HG02870 (cell line): ENCODE results near the gene DISP2.

Source experiments
- ATAC-seq: cut with Tn5 transposase; IDR thresholded peaks from one replicate; pipeline ENCODE4 v1.9.1; 2021; ENCODE audit warnings: mild to moderate bottlenecking, moderate library complexity; ENCODE audit not compliant: unreplicated experiment

Gene DISP2

DNA sequence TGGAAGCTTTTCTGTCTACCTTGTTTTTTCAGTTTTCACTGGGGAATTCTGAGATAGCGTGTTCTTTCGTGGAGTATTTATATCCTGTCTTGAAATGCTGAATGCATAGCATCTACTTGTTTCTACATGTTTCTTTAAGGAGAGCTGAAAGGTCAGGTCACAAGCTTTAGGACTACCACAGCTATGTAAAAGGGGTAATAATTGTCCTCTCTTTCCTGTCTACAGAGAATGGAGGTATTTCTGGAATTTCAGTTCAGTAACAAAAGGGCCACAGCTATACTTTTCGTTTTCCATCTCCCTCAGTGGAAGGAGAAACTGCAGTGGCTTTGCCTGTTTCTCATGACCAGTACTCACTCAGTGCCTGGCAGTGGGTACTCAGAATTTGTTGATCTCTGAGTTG is 29.8 kb upstream of the DISP2 start:
- no peak for ATAC-seq

DNA sequence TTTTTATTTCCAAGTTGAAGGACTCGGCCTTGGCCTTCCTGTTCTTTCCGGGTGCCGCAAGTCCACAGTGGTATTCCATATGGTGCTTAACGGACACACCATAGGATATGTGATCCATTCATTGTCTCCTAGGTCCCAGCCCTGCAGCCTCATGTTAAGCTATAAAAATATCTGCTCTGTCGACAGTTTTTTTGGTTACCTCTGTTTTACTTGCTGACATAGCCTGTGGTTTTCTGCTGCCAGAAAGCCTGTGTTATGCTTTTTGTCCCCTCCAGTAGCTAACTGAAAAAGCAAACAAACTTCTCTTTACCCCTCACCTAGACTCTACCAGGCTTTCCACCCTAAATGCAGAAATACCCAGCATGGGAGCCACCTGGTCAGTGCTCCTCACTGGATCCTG is 29.3 kb upstream of the DISP2 start:
- ATAC-seq = no peak

DNA sequence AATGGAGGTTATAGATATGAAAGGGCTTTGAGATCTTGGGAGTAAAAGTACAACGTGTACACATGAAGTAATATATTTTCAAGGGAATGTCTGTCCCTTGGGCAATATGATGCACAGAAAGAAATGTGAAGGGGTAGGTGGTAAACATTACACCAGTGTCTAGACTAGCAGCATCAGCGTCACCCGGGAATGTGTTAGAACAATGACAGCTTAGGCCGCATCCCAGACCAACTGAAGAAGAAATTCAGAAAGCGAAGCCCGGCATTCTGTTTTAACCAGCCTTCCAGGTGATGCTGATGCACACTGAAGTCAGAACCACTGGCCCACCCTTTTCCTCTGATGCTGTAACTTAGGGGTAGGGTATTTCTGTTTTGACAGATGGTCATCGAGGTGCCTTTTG is 28.2 kb upstream of the DISP2 start:
- no peak for ATAC-seq

DNA sequence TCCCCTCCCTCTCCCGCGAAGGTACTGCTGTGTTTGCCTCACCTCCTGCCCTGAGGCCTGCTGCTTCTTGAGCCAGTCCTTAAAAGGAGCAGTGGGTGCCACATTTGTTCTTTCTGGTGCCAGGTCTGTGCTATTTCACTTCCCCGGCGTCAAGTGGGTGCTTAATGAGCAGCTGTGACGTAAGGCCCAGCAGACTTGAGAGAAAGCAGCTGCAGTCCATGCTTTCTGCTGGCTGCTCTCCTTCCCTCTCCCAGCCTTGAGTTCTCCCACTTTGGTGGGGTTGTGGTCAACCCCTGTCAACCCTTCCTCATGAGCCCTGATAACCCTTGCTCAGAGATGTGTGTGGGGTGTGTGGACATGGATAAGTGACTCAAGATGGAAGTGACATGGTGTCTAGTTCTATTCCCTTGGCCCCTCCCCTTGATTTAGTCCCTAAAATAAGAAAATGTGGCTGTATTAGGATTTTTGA is 27.6 kb upstream of the DISP2 start:
- no peak for ATAC-seq

DNA sequence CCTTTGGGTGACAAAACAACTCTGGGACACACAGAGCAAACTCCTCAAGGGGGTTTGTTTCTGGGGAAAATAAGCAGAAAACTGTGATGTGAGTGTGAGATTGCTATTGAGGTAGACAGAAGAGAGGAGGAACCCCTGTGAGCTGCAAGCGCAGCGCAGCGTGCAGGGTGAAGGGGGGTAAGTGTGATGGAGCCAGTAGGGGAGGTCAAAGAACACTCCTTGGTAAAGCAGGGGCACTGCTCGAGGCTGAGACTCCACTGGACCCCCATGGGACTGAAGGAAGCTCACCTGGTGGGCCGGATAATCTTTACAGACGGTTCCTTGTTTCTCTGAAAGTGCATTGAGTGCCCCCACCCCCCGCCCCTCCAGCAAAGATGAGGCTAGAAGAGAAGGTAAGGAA is 27.0 kb upstream of the DISP2 start:
- no peak for ATAC-seq

DNA sequence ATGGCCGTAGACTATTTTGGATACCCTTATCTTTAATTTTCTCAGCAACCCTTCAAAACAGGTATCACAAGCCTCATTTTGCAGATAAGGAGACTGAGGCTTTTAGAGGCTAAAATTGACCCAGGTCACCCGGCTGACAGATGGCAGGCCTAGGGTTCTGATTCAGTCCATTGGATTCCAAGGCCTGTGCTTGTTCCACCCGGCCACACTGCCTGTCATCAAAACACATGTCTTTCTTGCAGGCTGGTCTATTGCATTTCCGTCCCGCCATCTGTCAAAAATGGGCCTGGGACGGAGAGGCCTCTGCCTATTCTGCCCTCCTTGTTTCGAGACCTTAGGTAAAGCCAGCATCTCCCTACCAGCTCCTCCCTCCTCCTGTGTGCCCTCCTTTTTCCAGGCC is 26.4 kb upstream of the DISP2 start:
- no peak for ATAC-seq

DNA sequence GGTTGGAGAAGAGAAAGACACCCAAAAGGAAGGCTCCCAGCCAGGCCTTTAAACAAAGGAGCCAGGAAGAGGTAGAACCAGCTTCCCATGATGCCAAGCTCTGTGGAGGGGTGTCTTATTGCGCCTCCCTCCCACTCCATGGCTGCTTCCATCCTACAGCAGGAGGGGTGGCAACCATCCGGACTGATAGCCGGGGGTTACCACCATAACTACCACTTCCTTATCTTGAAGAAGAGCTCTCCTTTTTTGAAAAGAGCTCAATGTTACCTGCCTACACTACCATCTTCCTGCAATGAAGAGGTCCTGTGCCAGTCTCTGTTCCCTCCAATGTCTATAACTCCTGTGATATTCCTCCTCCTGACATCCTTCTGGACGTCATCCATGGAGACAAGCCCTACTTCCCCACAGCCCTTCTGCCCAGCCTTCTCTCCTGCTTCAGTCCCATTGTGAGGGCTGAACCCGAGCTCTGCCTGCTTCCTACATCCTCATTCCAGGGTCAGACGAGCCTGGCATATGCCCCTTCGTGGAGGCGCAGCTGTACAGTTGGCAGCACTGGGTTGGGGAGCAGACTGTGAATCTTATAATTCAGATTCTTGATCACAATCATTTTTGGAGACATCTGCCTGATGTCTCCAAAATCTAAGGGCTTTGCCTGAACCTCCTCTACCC is 25.8 kb upstream of the DISP2 start:
- ATAC-seq = no peak

DNA sequence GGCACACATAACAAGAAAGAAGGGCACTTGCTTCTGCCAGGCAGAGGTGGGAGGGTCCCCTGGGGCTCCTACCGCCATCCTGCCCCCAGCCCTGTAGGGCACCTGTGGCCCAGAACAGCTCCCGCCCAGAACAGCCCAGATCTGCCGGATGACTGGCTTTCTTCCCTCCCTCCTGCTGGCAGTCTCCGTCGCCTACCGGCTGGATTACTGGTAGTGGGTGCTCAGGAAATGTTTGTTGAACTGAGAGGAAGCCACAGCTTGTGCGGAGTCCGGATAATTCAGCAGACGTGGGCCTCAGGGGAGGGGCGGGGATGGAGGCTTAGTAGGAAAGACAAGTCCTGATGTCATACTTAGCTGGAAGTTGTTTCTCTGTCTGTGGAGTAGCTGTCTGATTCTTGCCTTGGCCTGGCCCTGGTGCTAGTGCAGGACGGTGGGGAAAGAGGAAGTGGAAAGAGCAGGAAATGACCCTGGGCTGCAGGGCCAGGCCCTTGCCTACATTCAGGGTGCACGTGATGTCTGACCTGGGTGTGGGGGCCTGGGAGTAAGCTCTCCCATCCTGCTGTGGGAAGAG is 24.0 kb upstream of the DISP2 start:
- no peak for ATAC-seq

DNA sequence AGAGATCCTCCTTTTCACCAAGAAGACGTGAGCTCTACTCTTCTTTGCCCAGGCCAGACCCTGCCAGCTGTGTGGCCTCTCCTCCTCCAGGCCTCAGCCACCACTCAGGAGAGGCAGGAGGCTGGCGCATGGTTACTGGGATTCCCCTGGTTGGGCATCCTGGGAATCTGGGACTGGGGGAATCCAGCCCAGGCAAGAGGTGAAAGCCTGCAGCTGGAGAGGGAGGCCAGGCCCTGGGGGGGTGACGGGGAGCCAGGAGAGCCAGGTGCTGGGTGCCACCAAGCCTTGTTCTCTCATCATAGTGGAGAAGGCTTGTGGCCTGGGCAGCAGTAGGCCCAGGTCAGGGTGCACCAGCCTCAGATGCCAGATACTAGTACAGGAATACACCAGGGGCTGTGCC is 23.5 kb upstream of the DISP2 start:
- ATAC-seq = no peak

DNA sequence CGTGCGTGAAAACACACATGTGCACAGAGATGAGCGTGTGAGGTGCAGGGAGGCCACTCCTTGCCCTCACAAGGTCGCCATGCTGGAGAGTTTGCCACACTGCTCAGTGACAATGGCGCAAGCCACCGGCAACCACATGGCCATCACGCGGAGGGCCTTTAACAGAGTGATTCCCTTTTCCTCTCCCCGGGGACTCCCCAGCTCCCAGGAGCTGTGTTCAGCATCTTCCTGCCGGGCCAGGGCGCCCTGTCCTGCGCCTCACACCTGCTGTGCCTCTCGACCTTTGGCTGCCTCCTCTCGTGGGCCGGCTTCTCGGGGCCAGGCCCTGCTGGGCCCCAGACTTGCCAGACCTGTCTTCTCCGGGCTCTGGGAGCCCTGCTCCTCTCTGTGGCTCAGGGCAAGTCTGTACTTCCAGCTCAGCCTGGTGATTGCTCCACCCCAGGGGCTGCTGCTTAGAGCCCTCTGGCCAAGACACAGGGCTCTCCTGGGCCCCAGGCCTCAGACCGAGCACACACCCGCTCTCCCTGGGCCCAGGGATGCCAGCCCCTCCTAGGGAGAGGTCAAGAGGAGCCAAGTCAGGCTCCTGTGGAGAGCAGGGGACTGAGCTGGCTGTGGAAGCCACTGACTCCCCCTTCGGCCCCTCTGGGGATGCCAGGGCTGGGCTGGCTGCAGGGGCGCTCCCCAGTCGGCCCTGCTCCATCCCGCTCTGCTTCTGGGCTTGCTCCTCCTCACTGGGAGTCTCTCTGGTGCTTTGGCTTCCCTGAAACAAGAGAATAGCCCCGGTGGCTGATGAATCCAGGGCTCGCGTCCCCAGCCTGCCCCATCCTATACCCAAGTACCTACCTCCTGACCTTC is 22.9 kb upstream of the DISP2 start:
- ATAC-seq = no peak

DNA sequence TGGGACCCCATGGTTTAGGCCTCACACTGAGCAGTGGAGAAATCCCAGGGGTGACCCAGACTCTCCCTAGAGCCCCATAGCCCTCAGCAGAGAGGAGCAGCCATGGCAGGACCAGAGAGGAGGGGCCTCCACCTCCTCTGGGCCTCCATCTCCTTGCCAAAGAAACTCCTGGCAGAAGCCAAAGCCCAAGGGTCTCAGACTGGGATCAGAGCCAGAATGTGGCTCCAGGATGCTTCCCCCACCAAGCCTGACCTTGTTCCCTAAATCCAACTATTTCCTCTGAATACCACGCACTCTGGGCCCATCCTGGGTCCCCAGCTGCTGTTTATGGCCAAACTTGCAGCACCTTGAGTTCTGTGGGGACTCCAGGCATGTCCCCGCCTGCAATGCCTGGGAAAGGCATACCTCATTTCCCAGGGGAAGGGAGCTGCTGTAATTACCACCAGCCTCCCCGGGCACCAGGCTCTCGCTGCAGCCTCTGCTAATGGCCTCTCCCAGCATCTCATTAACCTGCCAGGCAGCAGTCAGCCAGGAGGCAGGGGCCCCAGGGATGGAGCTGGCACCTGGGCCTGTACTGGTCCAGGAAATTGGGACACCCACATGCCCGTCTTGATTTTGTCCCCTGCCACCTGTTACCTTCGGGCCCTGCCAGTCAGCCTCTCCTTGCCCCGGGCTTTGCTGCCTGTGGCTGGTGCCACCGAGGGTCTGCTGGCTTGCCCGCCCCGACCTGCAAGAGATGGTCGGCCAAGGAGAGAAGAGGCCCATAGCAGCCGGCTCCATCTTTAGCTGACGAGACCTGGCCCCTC is 21.9 kb upstream of the DISP2 start:
- ATAC-seq = no peak

DNA sequence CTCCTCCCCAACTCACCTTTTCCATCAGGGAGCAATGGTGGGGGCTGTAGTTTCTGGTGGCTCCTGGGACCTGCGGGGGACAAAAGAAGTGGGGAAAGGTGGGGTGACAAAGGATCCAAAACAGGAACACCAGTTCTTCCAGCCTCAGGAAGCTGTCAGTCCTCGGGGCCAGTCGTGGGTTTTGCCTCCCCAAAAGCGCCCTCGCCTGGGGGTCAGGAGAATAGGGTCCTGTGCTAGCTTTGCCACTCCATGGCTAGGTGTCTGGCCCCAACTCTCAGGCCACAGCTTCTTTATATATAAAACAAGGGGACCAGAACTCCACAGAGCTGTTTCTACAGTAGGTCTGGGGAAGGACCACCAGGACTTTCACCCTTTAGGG is 21.3 kb upstream of the DISP2 start:
- ATAC-seq = no peak

DNA sequence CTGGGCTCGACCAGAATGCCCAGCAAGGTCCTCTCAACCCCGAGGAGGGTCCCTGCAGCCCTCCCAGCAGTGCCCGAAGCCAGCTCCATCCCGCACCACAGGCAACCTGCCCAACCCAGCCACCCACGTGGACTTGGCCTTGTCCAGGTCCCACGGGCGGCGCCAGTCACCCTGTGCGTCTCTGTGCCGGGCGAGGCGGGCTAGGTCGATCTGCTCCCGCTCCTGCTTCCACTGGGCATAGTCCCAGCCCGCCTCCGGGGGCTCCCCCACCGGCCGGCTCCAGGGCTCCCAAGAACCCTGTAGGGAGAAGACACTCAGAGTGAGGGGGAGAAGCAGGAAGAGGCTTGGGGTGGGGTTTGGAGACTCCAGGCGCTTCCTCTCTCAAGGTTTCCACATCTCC is 20.4 kb upstream of the DISP2 start:
- no peak for ATAC-seq

DNA sequence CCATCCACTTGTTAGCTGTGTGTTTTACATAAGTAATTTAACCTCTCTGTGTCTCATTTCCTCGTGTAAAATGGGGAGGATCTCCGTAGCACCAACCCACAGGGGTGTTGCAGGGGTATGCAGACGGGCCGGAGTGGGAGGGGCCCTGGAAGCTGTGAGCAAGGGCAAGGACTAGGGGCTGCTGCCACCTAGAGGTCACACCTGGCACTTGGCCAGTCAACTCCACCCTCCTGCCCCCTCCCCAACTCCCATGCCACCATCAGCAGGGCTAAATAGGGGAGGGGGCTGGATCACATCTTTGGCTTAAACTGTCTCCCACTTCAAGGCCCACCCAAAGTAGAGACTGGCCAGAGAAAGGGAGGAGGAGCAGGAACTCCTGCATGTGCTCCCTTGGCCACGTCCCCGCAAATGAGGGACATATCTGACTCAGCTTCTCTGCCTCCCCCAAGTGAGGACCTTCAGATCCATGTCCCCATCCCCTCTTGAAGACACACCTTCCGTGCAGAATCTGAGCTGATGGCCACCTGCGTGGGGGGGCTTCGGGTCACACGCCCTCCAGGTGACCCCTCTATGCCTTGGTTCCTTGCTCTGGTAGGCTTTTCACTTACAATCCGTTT is 19.9 kb upstream of the DISP2 start:
- ATAC-seq = no peak

DNA sequence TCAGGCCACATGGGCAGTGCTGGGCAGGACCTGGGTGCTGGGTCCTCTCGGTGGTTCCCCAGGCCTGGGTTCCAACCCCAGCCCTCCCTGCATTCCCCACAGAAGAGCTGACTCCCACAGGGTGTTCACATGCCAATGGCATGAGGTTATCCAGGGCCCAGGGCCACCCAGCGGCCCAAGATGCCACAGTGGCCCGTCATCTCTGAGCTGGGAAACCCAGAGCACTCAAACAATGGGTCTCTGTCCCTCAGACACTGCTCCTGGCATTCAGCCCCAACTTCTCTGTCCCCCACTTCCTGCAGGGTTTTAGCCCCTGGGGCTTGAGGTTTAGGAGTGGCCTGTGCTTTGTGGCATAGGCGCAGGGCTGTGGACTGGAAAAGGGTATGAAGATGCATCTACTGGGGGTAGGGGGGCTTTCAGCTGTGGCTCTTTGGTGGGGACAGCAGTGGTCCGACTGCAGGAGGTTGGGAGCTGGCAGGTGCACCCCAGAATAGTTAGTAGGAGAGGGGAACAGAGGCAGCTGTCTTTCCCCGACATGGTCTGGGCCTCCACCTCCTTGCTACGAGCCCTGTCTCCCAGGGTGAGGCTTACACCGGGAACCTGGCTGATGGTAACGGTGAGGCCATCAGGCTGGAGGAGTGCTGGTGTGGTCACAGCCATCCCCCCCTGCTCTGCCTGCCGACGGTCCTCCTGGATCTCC is 18.9 kb upstream of the DISP2 start:
- ATAC-seq = no peak

DNA sequence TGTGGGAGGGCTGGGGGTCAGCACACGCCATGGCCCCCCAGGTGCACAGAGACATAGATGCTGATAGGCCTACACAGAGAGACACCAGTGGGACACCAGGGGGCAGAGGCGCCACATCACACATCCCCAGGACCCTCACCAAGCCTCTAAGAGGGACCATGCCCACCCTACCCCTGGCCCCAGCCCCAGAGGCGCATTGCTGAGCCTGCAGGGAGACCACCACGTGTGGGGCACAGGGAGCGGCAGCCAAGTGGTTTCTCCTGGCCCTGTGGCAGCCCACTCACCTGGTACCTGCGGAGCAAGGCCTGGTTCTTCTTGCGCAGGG is 18.4 kb upstream of the DISP2 start:
- ATAC-seq = no peak

DNA sequence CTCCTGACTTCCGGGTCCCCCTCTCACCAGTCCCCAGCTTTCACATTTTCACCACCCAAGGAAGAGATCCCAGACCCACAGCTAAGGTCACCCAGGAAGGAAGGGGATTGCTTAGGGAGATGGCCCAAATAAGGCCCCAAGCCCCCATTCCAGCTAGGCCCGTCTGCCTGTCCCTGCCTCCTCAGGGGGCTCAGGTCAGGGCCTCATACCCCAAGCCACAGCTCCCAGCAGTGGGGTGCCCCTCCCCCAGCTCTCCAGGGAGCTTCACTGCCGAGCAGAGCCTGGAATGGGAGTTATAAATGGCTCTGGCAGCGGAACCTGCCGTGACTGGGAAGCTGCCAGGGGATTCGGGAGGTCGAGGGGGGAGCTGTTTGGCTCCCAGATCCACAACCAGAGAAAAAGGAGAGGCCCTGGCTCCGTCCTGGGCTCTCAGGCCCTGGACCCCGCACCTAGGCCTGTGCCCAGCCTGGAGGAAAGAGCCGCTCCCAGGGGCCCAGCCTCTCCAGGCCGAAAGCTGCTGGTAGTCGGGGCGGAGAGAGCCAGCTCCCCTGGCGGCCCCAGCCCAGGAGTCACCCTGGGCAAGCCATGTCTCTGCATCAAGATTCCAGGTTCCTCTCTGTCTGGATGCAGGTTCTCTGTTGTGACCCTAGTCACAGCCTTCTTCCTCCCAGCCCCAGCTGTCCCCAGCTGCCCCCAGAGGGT is 17.8 kb upstream of the DISP2 start:
- ATAC-seq = no peak

DNA sequence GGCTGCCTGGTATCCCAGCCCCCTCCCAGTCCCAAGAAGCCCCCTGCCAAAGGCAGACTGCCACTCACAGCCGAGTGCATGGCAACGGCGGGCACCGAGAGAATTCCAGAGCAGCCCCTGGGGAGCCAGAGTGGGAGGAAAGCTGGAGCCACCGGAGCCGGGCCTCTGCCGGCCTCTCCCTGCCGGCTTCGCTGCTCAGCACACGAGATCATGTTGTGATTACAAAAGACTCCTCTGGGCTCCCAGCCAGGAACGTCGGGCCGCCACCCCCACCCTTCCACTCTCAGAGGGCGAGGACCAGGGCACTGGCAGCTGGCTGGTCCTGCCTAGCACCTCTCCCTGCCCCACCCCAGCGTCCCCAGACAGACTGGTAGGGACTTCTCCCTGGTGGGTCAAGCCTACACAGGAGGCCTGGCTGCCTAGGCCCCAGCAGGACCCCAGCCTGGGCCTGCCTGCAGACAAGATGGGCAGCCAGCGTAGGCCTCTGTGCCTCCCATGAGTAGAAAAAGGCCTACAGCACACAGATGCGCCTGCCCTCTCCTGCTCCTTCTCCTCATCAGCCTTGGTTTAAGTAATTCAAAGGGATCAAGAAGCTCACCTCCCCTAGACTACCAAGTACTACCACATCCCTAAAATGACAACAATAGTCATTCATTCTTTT is 17.1 kb upstream of the DISP2 start, which contains the start of gene CCDC9B:
TSS of gene CCDC9B (minus strand) at position 200 of the 661 bp plus-strand sequence. CDS start at position 80, 120 bp downstream.
- ATAC-seq = no peak
